ENCODE measurements around the gene TSPAN9.

TSPAN9 gene

GRCh38 chr12:3150308-3150670 is 73.1 kb downstream of the TSPAN9 start:
- TF ChIP-seq CTCF (IDR thresholded peaks at IDR 0.05; ENCODE audit: low read depth, low read length, missing control alignments): no peak
- H3K4me3 ChIP-seq (ENCODE audit: low read depth, low read length): no peak overlapping the region
- H3K36me3 ChIP-seq (replicated peaks): no peaks in the 10 kb centered on the region
- H3K27me3 ChIP-seq (replicated peaks): no peaks in the 10 kb centered on the region
- in situ Hi-C loops (cut with HindIII; ENCODE audit: low pct_ligation_motif_present, low sequenced_read_pairs): no loop called here
- H3K27ac ChIP-seq: no peak overlapping the region
- no peak for DNase-seq

GRCh38 chr12:3150931-3151835 is 74.0 kb downstream of the TSPAN9 start:
- Histone ChIP-seq H3K27ac (peak overlapping the region; percentile 12), H3K36me3 (replicated peaks) (no peaks in the 10 kb centered on the region), H3K4me3 (ENCODE audit: low read depth, low read length) (no peak overlapping the region), H3K27me3 (replicated peaks) (no peaks in the 10 kb centered on the region)
- in situ Hi-C loops (cut with HindIII; ENCODE audit: low pct_ligation_motif_present, low sequenced_read_pairs): no loop called here
- no peak for DNase-seq
- no peak for TF ChIP-seq CTCF (IDR thresholded peaks at IDR 0.05; ENCODE audit: low read depth, low read length, missing control alignments)

GRCh38 chr12:3152011-3152511 is 74.9 kb downstream of the TSPAN9 start:
- Histone ChIP-seq H3K27me3 (replicated peaks) (no peaks in the 10 kb centered on the region), H3K4me3 (ENCODE audit: low read depth, low read length) (no peak overlapping the region), H3K36me3 (replicated peaks) (no peaks in the 10 kb centered on the region), H3K27ac (no peak overlapping the region)
- no peak for TF ChIP-seq CTCF (IDR thresholded peaks at IDR 0.05; ENCODE audit: low read depth, low read length, missing control alignments)
- in situ Hi-C loops (cut with HindIII; ENCODE audit: low pct_ligation_motif_present, low sequenced_read_pairs): no loop called here
- peak; percentile 33 for DNase-seq

GRCh38 chr12:3152892-3153291 is 75.7 kb downstream of the TSPAN9 start:
- Histone ChIP-seq H3K4me3 (ENCODE audit: low read depth, low read length) (no peak overlapping the region), H3K27ac (no peak overlapping the region), H3K27me3 (replicated peaks) (no peaks in the 10 kb centered on the region), H3K36me3 (replicated peaks) (no peaks in the 10 kb centered on the region)
- no peak for TF ChIP-seq CTCF (IDR thresholded peaks at IDR 0.05; ENCODE audit: low read depth, low read length, missing control alignments)
- no peak for DNase-seq
- in situ Hi-C loops (cut with HindIII; ENCODE audit: low pct_ligation_motif_present, low sequenced_read_pairs): no loop called here

DNA sequence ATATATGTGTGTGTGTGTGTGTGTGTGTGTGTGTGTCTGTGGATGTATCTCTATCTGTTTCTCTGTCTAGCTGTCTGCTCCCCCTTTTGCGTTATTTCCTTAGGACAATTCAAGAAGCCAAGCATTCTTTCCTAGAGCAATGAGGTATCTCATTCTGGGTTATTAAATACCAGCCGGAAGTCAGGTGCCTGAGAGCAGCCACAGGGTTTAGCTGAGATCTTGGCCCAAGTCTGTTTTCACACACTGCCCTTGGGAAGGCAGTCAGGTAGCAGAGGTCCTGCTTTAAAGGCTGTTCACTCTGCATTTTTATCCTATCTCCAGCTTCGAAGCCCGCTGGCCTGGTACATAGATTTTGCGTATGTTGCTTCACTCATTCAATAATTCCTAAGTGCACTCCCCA is 76.8 kb downstream of the TSPAN9 start:
- Histone ChIP-seq H3K27ac (no peak overlapping the region), H3K4me3 (ENCODE audit: low read depth, low read length) (no peak overlapping the region)
- DNase-seq: no peak

More for the DNA sequence above, 76.8 kb downstream of the TSPAN9 start:
- in situ Hi-C loops (cut with HindIII; ENCODE audit: low pct_ligation_motif_present, low sequenced_read_pairs): no loop called here
- no peak for TF ChIP-seq CTCF (IDR thresholded peaks at IDR 0.05; ENCODE audit: low read depth, low read length, missing control alignments)
- H3K27me3 ChIP-seq (replicated peaks): no peaks in the 10 kb centered on the region
- H3K36me3 ChIP-seq (replicated peaks): no peaks in the 10 kb centered on the region

All from brain microvascular endothelial cell (primary cell).